Hepatocyte (in vitro differentiated cells): ENCODE data around the gene SMIM17.

Experiments used
- CTCF ChIP-seq: fragments of 200-600 bp; sonication (generic); IDR thresholded peaks from 2 replicates; pipeline ENCODE4 v1.5.1; 2016; ENCODE audit warnings: antibody characterized with exemption, mild to moderate bottlenecking; ENCODE audit not compliant: poor library complexity
- EZH2 ChIP-seq: fragments of 200-600 bp; sonication (generic); IDR thresholded peaks from 2 replicates; pipeline ENCODE4 v1.6.1; 2016; ENCODE audit warnings: antibody characterized with exemption, mild to moderate bottlenecking, borderline replicate concordance
- EZH2phosphoT487 ChIP-seq: fragments of 200-600 bp; sonication (generic); IDR thresholded peaks from one replicate; pipeline ENCODE4 v1.6.1; 2018; ENCODE audit warnings: antibody characterized with exemption, mild to moderate bottlenecking, low read depth, moderate library complexity; ENCODE audit not compliant: unreplicated experiment, severe bottlenecking

GRCh38 chr19:56637976-56638555 is 4.9 kb upstream of the SMIM17 start:
- no peak for TF ChIP-seq CTCF
- no peak for TF ChIP-seq EZH2phosphoT487
- TF ChIP-seq EZH2, result no peak
